Measurements from ENCODE around the gene MPC2. TPM values are rescaled to one million over a fixed set of nuclear protein-coding genes. Genes with fewer than 3 reads are reported as not detected.

MPC2 gene
- total RNA-seq, 6 donors from 2014 or later = 11.5 to 55.6 (median 26.7) TPM

- 37 to 72% methylated on average over 4 of the region's 4 CpGs for WGBS, 2 donors
- Histone ChIP-seq H3K4me3 (no peak overlapping the region), H3K9me3 (peaks cover 0 to 1% (median 0%) of the 10 kb centered on the region in 4 donors), H3K4me1 (peaks cover 0 to 13% (median 0%) of the 10 kb centered on the region in 4 donors), H3K27ac (peak overlapping the region in 2 of 4 donors; percentile 26 to 55), H3K36me3 (no peaks in the 10 kb centered on the region), H3K27me3 (no peaks in the 10 kb centered on the region)
- no peak for ATAC-seq (ENCODE audit: low FRiP score in 2 of 2)
- no peak for TF ChIP-seq EP300 (IDR thresholded peaks at IDR 0.05)
- TF ChIP-seq POLR2A (IDR thresholded peaks at IDR 0.05) = no peak
- TF ChIP-seq CTCF (IDR thresholded peaks at IDR 0.05) = no peak
- no peak for TF ChIP-seq POLR2AphosphoS5 (IDR thresholded peaks at IDR 0.05)
- DNase-seq = no peak
Measured at GRCh38 chr1:167904652-167905130, 32.2 kb downstream of the MPC2 start.

GRCh38 chr1:167900907-167901306 lies 36.0 kb downstream of the MPC2 start:
- Histone ChIP-seq H3K36me3 (no peaks in the 10 kb centered on the region), H3K9me3 (no peaks in the 10 kb centered on the region), H3K27ac (no peak overlapping the region), H3K4me1 (peaks cover 0 to 13% (median 0%) of the 10 kb centered on the region in 4 donors), H3K27me3 (no peaks in the 10 kb centered on the region), H3K4me3 (no peak overlapping the region)
- WGBS, 2 donors = 95 to 97% methylated on average over 4 of the region's 4 CpGs
- DNase-seq (no peak), ATAC-seq (ENCODE audit: low FRiP score in 2 of 2) (no peak)
- TF ChIP-seq POLR2A (IDR thresholded peaks at IDR 0.05) = no peak
- TF ChIP-seq POLR2AphosphoS5 (IDR thresholded peaks at IDR 0.05) = no peak
- TF ChIP-seq EP300 (IDR thresholded peaks at IDR 0.05) = no peak
- no peak for TF ChIP-seq CTCF (IDR thresholded peaks at IDR 0.05)

GRCh38 chr1:167899253-167899681 lies 37.6 kb downstream of the MPC2 start:
- no peak overlapping the region for H3K4me3 ChIP-seq
- no peak overlapping the region for H3K27ac ChIP-seq
- no peaks in the 10 kb centered on the region for H3K36me3 ChIP-seq
- H3K27me3 ChIP-seq = no peaks in the 10 kb centered on the region
- no peaks in the 10 kb centered on the region for H3K9me3 ChIP-seq
- no peak for DNase-seq
- H3K4me1 ChIP-seq = no peaks in the 10 kb centered on the region
- ATAC-seq (ENCODE audit: low FRiP score in 2 of 2) = no peak
- WGBS, 2 donors = 65 to 73% methylated on average over 4 of the region's 4 CpGs
- TF ChIP-seq POLR2AphosphoS5 (IDR thresholded peaks at IDR 0.05) (no peak), EP300 (IDR thresholded peaks at IDR 0.05) (no peak), POLR2A (IDR thresholded peaks at IDR 0.05) (no peak), CTCF (IDR thresholded peaks at IDR 0.05) (no peak)

GRCh38 chr1:167898578-167899222 lies 38.2 kb downstream of the MPC2 start:
- Histone ChIP-seq H3K9me3 (no peaks in the 10 kb centered on the region), H3K4me3 (no peak overlapping the region), H3K27me3 (no peaks in the 10 kb centered on the region), H3K36me3 (no peaks in the 10 kb centered on the region), H3K27ac (no peak overlapping the region), H3K4me1 (no peaks in the 10 kb centered on the region)
- 95% methylated on average over 9 of the region's 9 CpGs for WGBS, 2 donors
- TF ChIP-seq EP300 (IDR thresholded peaks at IDR 0.05) = no peak
- TF ChIP-seq POLR2AphosphoS5 (IDR thresholded peaks at IDR 0.05) = no peak
- TF ChIP-seq POLR2A (IDR thresholded peaks at IDR 0.05) = no peak
- TF ChIP-seq CTCF (IDR thresholded peaks at IDR 0.05) = no peak
- DNase-seq (no peak), ATAC-seq (ENCODE audit: low FRiP score in 2 of 2) (no peak)

- 78 to 81% methylated on average over 2 of the region's 2 CpGs for WGBS, 2 donors
- ATAC-seq (ENCODE audit: low FRiP score in 2 of 2) (no peak), DNase-seq (no peak)
- H3K36me3 ChIP-seq = no peaks in the 10 kb centered on the region
- no peak for TF ChIP-seq POLR2A (IDR thresholded peaks at IDR 0.05)
- no peak for TF ChIP-seq POLR2AphosphoS5 (IDR thresholded peaks at IDR 0.05)
- TF ChIP-seq EP300 (IDR thresholded peaks at IDR 0.05) = no peak
- no peak for TF ChIP-seq CTCF (IDR thresholded peaks at IDR 0.05)
- no peak overlapping the region for H3K27ac ChIP-seq
- no peak overlapping the region for H3K4me3 ChIP-seq
- H3K9me3 ChIP-seq = no peaks in the 10 kb centered on the region
- no peaks in the 10 kb centered on the region for H3K27me3 ChIP-seq
- no peaks in the 10 kb centered on the region for H3K4me1 ChIP-seq
Measured at GRCh38 chr1:167893798-167894197, 43.1 kb downstream of the MPC2 start.
